Activated naive CD8-positive, alpha-beta T cell treated with anti-CD3 and anti-CD28 coated beads for 36 hours (primary cell): Measurements from ENCODE around the gene SLC35E1. TPM values are rescaled to one million over a fixed set of nuclear protein-coding genes. Genes with fewer than 3 reads are reported as not detected.

Experiments used
- DNase-seq: peaks from one replicate; pipeline ENCODE4 v3.0.0; 2021
- H3K27ac Mint-ChIP-seq: one replicate; pipeline ENCODE4 v1.8.0; 2022; ENCODE audit warnings: mild to moderate bottlenecking, moderate library complexity, mixed read lengths
- H3K27me3 Mint-ChIP-seq: one replicate; pipeline ENCODE4 v1.8.0; 2022; ENCODE audit warnings: mild to moderate bottlenecking, mixed read lengths
- H3K36me3 Mint-ChIP-seq: one replicate; pipeline ENCODE4 v1.8.0; 2021; ENCODE audit warnings: mild to moderate bottlenecking, mixed read lengths
- H3K4me1 Mint-ChIP-seq: one replicate; pipeline ENCODE4 v1.8.0; 2021; ENCODE audit warnings: mixed read lengths
- H3K4me3 Mint-ChIP-seq: one replicate; pipeline ENCODE4 v1.8.0; 2022; ENCODE audit warnings: mild to moderate bottlenecking, moderate library complexity, mixed read lengths
- H3K9me3 Mint-ChIP-seq: one replicate; pipeline ENCODE4 v1.8.0; 2022; ENCODE audit warnings: mixed read lengths
- total RNA-seq, 2 experiments: library from RNA; stranded (reverse); gene quantifications; one replicate each; pipeline ENCODE4 v1.2.3, GENCODE V29; 2021

The SLC35E1 gene
- total RNA-seq, result 10 to 100 TPM; 46.7 TPM

- Mint-ChIP-seq H3K27me3 (no peaks in the 10 kb centered on the region), H3K9me3 (no peaks in the 10 kb centered on the region), H3K36me3 (peaks cover 38% of the 10 kb centered on the region), H3K27ac (peak within 1 kb of the TSS; percentile 92), H3K4me3 (peak within 1 kb of the TSS; percentile 95), H3K4me1 (peaks cover 42% of the 10 kb centered on the region)
- DNase-seq, result peak; percentile 95
These were observed at the start of gene SLC35E1 for GRCh38 chr19:16572332-16573211. Gene SLC35E1, minus strand, starts transcription at chr19:16572415. Its CDS starts 51 bp downstream, at chr19:16572364.

GRCh38 chr19:16621165-16621800 is 49.1 kb upstream of the SLC35E1 start:
- Mint-ChIP-seq H3K9me3 (no peaks in the 10 kb centered on the region), H3K27me3 (no peaks in the 10 kb centered on the region), H3K36me3 (peaks cover 11% of the 10 kb centered on the region), H3K4me1 (peaks cover 62% of the 10 kb centered on the region), H3K27ac (no peak overlapping the region), H3K4me3 (no peak overlapping the region)
- DNase-seq, result no peak

- no peaks in the 10 kb centered on the region for H3K27me3 Mint-ChIP-seq
These were observed 48.4 kb upstream of the SLC35E1 start for GRCh38 chr19:16620584-16620983.

GRCh38 chr19:16620018-16620417 is 47.8 kb upstream of the SLC35E1 start:
- Mint-ChIP-seq H3K9me3 (no peaks in the 10 kb centered on the region), H3K27ac (no peak overlapping the region), H3K27me3 (no peaks in the 10 kb centered on the region), H3K36me3 (no peaks in the 10 kb centered on the region), H3K4me1 (peaks cover 58% of the 10 kb centered on the region), H3K4me3 (no peak overlapping the region)
- no peak for DNase-seq

More at GRCh38 chr19:16620584-16620983, 48.4 kb upstream of the SLC35E1 start:
- Mint-ChIP-seq H3K4me1 (peaks cover 60% of the 10 kb centered on the region), H3K27ac (no peak overlapping the region), H3K36me3 (peaks cover 4% of the 10 kb centered on the region), H3K9me3 (no peaks in the 10 kb centered on the region), H3K4me3 (no peak overlapping the region)
- no peak for DNase-seq

GRCh38 chr19:16619457-16619856 is 47.2 kb upstream of the SLC35E1 start:
- H3K27ac Mint-ChIP-seq, result no peak overlapping the region

GRCh38 chr19:16618248-16618647 is 46.0 kb upstream of the SLC35E1 start:
- H3K4me3 Mint-ChIP-seq, result no peak overlapping the region
- no peak for DNase-seq
- H3K27me3 Mint-ChIP-seq, result no peaks in the 10 kb centered on the region
- H3K36me3 Mint-ChIP-seq, result no peaks in the 10 kb centered on the region
- no peak overlapping the region for H3K27ac Mint-ChIP-seq
- H3K4me1 Mint-ChIP-seq, result peaks cover 55% of the 10 kb centered on the region
- no peaks in the 10 kb centered on the region for H3K9me3 Mint-ChIP-seq

More at GRCh38 chr19:16619457-16619856, 47.2 kb upstream of the SLC35E1 start:
- Mint-ChIP-seq H3K27me3 (no peaks in the 10 kb centered on the region), H3K36me3 (no peaks in the 10 kb centered on the region), H3K4me1 (peaks cover 57% of the 10 kb centered on the region), H3K9me3 (no peaks in the 10 kb centered on the region), H3K4me3 (no peak overlapping the region)
- DNase-seq, result no peak

- Mint-ChIP-seq H3K9me3 (no peaks in the 10 kb centered on the region), H3K36me3 (peaks cover 2% of the 10 kb centered on the region), H3K27ac (no peak overlapping the region), H3K27me3 (no peaks in the 10 kb centered on the region), H3K4me3 (no peak overlapping the region), H3K4me1 (peaks cover 66% of the 10 kb centered on the region)
- no peak for DNase-seq
These were observed 43.6 kb upstream of the SLC35E1 start for GRCh38 chr19:16615808-16616207.

- Mint-ChIP-seq H3K4me1 (peaks cover 66% of the 10 kb centered on the region), H3K27ac (peak overlapping the region; percentile 6), H3K9me3 (no peaks in the 10 kb centered on the region), H3K4me3 (no peak overlapping the region), H3K27me3 (no peaks in the 10 kb centered on the region), H3K36me3 (peaks cover 2% of the 10 kb centered on the region)
- no peak for DNase-seq
These were observed 42.7 kb upstream of the SLC35E1 start for GRCh38 chr19:16614941-16615340.

- no peak overlapping the region for H3K4me3 Mint-ChIP-seq
These were observed 41.6 kb upstream of the SLC35E1 start for GRCh38 chr19:16613841-16614240.

GRCh38 chr19:16612636-16613035 is 40.4 kb upstream of the SLC35E1 start:
- no peak for DNase-seq
- H3K9me3 Mint-ChIP-seq, result no peaks in the 10 kb centered on the region
- H3K4me1 Mint-ChIP-seq, result peaks cover 64% of the 10 kb centered on the region
- H3K4me3 Mint-ChIP-seq, result no peak overlapping the region
- no peaks in the 10 kb centered on the region for H3K27me3 Mint-ChIP-seq
- no peak overlapping the region for H3K27ac Mint-ChIP-seq
- peaks cover 2% of the 10 kb centered on the region for H3K36me3 Mint-ChIP-seq

More at GRCh38 chr19:16613841-16614240, 41.6 kb upstream of the SLC35E1 start:
- no peaks in the 10 kb centered on the region for H3K27me3 Mint-ChIP-seq
- DNase-seq, result no peak
- no peak overlapping the region for H3K27ac Mint-ChIP-seq
- H3K4me1 Mint-ChIP-seq, result peaks cover 63% of the 10 kb centered on the region
- no peaks in the 10 kb centered on the region for H3K9me3 Mint-ChIP-seq
- H3K36me3 Mint-ChIP-seq, result peaks cover 2% of the 10 kb centered on the region

- Mint-ChIP-seq H3K9me3 (no peaks in the 10 kb centered on the region), H3K27me3 (no peaks in the 10 kb centered on the region), H3K4me1 (peaks cover 52% of the 10 kb centered on the region), H3K36me3 (peaks cover 2% of the 10 kb centered on the region), H3K4me3 (no peak overlapping the region), H3K27ac (peak overlapping the region; percentile 19)
- DNase-seq, result no peak
These were observed 38.9 kb upstream of the SLC35E1 start for GRCh38 chr19:16611121-16611520.

- no peak for DNase-seq
- peaks cover 51% of the 10 kb centered on the region for H3K4me1 Mint-ChIP-seq
- no peaks in the 10 kb centered on the region for H3K27me3 Mint-ChIP-seq
- peaks cover 2% of the 10 kb centered on the region for H3K36me3 Mint-ChIP-seq
- no peak overlapping the region for H3K4me3 Mint-ChIP-seq
- H3K27ac Mint-ChIP-seq, result no peak overlapping the region
- H3K9me3 Mint-ChIP-seq, result no peaks in the 10 kb centered on the region
These were observed 37.4 kb upstream of the SLC35E1 start for GRCh38 chr19:16609511-16610200.

GRCh38 chr19:16608290-16608739 is 36.1 kb upstream of the SLC35E1 start:
- Mint-ChIP-seq H3K9me3 (no peaks in the 10 kb centered on the region), H3K27ac (no peak overlapping the region), H3K4me3 (no peak overlapping the region), H3K36me3 (peaks cover 2% of the 10 kb centered on the region), H3K27me3 (no peaks in the 10 kb centered on the region), H3K4me1 (peaks cover 51% of the 10 kb centered on the region)
- no peak for DNase-seq

- Mint-ChIP-seq H3K4me1 (peaks cover 51% of the 10 kb centered on the region), H3K9me3 (no peaks in the 10 kb centered on the region), H3K36me3 (peaks cover 2% of the 10 kb centered on the region), H3K4me3 (no peak overlapping the region), H3K27me3 (no peaks in the 10 kb centered on the region), H3K27ac (no peak overlapping the region)
- no peak for DNase-seq
These were observed 35.6 kb upstream of the SLC35E1 start for GRCh38 chr19:16607819-16608218.

- Mint-ChIP-seq H3K36me3 (no peaks in the 10 kb centered on the region), H3K4me1 (peaks cover 31% of the 10 kb centered on the region), H3K9me3 (no peaks in the 10 kb centered on the region), H3K27me3 (no peaks in the 10 kb centered on the region), H3K4me3 (no peak overlapping the region), H3K27ac (no peak overlapping the region)
- no peak for DNase-seq
These were observed 33.4 kb upstream of the SLC35E1 start for GRCh38 chr19:16605553-16605994.
